ENCODE measurements around the gene STAT4.

Gene STAT4

GRCh38 chr2:191020742-191021381 is 129.9 kb downstream of the STAT4 start:
- H3K27me3 ChIP-seq (replicated peaks) = no peaks in the 10 kb centered on the region
- no peak for TF ChIP-seq CTCF (IDR thresholded peaks at IDR 0.05; ENCODE audit: low read depth, low read length, missing control alignments)
- H3K36me3 ChIP-seq (replicated peaks) = no peaks in the 10 kb centered on the region
- peak overlapping the region; percentile 81 for H3K4me3 ChIP-seq (ENCODE audit: low read depth, low read length)
- peak overlapping the region; percentile 92 for H3K27ac ChIP-seq
- in situ Hi-C loops (cut with HindIII; ENCODE audit: low pct_ligation_motif_present, low sequenced_read_pairs) = no loop called here
- peak; percentile 65 for DNase-seq

- Histone ChIP-seq H3K36me3 (replicated peaks) (no peaks in the 10 kb centered on the region), H3K4me3 (ENCODE audit: low read depth, low read length) (peak overlapping the region; percentile 81), H3K27ac (peak overlapping the region; percentile 92), H3K27me3 (replicated peaks) (no peaks in the 10 kb centered on the region)
- no peak for TF ChIP-seq CTCF (IDR thresholded peaks at IDR 0.05; ENCODE audit: low read depth, low read length, missing control alignments)
- DNase-seq = peak; percentile 90
- in situ Hi-C loops (cut with HindIII; ENCODE audit: low pct_ligation_motif_present, low sequenced_read_pairs) = no loop called here
Measured at GRCh38 chr2:191020221-191020741, 130.5 kb downstream of the STAT4 start.

- H3K27me3 ChIP-seq (replicated peaks) = no peaks in the 10 kb centered on the region
- in situ Hi-C loops (cut with HindIII; ENCODE audit: low pct_ligation_motif_present, low sequenced_read_pairs) = no loop called here
- no peak for DNase-seq
- H3K36me3 ChIP-seq (replicated peaks) = no peaks in the 10 kb centered on the region
- no peak for TF ChIP-seq CTCF (IDR thresholded peaks at IDR 0.05; ENCODE audit: low read depth, low read length, missing control alignments)
- no peak overlapping the region for H3K4me3 ChIP-seq (ENCODE audit: low read depth, low read length)
- H3K27ac ChIP-seq = no peak overlapping the region
Measured at GRCh38 chr2:191019376-191019775, 131.4 kb downstream of the STAT4 start.

- no peak overlapping the region for H3K4me3 ChIP-seq (ENCODE audit: low read depth, low read length)
- DNase-seq = no peak
- H3K36me3 ChIP-seq (replicated peaks) = no peaks in the 10 kb centered on the region
- H3K27ac ChIP-seq = no peak overlapping the region
- TF ChIP-seq CTCF (IDR thresholded peaks at IDR 0.05; ENCODE audit: low read depth, low read length, missing control alignments) = no peak
- H3K27me3 ChIP-seq (replicated peaks) = no peaks in the 10 kb centered on the region
- in situ Hi-C loops (cut with HindIII; ENCODE audit: low pct_ligation_motif_present, low sequenced_read_pairs) = no loop called here
Measured at GRCh38 chr2:191018643-191019119, 132.1 kb downstream of the STAT4 start.

GRCh38 chr2:191018048-191018447 is 132.7 kb downstream of the STAT4 start:
- TF ChIP-seq CTCF (IDR thresholded peaks at IDR 0.05; ENCODE audit: low read depth, low read length, missing control alignments) = no peak
- in situ Hi-C loops (cut with HindIII; ENCODE audit: low pct_ligation_motif_present, low sequenced_read_pairs) = no loop called here
- no peak overlapping the region for H3K27ac ChIP-seq
- no peaks in the 10 kb centered on the region for H3K27me3 ChIP-seq (replicated peaks)
- no peak for DNase-seq
- no peaks in the 10 kb centered on the region for H3K36me3 ChIP-seq (replicated peaks)
- H3K4me3 ChIP-seq (ENCODE audit: low read depth, low read length) = no peak overlapping the region

- TF ChIP-seq CTCF (IDR thresholded peaks at IDR 0.05; ENCODE audit: low read depth, low read length, missing control alignments) = no peak
- Histone ChIP-seq H3K27me3 (replicated peaks) (no peaks in the 10 kb centered on the region), H3K27ac (no peak overlapping the region), H3K4me3 (ENCODE audit: low read depth, low read length) (no peak overlapping the region), H3K36me3 (replicated peaks) (peaks cover 7% of the 10 kb centered on the region)
- no peak for DNase-seq
- in situ Hi-C loops (cut with HindIII; ENCODE audit: low pct_ligation_motif_present, low sequenced_read_pairs) = no loop called here
Measured at GRCh38 chr2:191015831-191016230, 135.0 kb downstream of the STAT4 start.
